H1 (cell line): ENCODE measurements around the gene PPP1R12A.

ENCODE experiments used
- BRCA1 ChIP-seq: IDR thresholded peaks from 2 replicates; pipeline ENCODE4 v1.6.1; 2012; ENCODE audit warnings: low read depth, low read length, improper control_type of control experiment
- EZH2 ChIP-seq: fragments of 200-600 bp; sonication (generic); IDR thresholded peaks from 2 replicates; pipeline ENCODE4 v1.7.1; 2012; ENCODE audit warnings: low read depth, mild to moderate bottlenecking, moderate library complexity, low read length, inconsistent platforms; ENCODE audit not compliant: severe bottlenecking
- JUN ChIP-seq: IDR thresholded peaks from 2 replicates; pipeline ENCODE4 v1.6.1; 2011; ENCODE audit warnings: low read depth, mild to moderate bottlenecking, improper control_type of control experiment, low read length
- POLR2A ChIP-seq, 2 experiments: IDR thresholded peaks; 1 replicate in 1 of 2; 2 replicates in 1 of 2; pipeline ENCODE4 v1.6.1; 2011; ENCODE audit warnings: low read depth in 2 of 2, low read length in 2 of 2, mild to moderate bottlenecking in 2 of 2; ENCODE audit errors: control extremely low read depth in 1 of 2
- RFX5 ChIP-seq: IDR thresholded peaks from 2 replicates; pipeline ENCODE4 v1.6.1; 2011; ENCODE audit warnings: low read depth, low read length, improper control_type of control experiment, borderline replicate concordance
- SAP30 ChIP-seq: fragments of 300-600 bp; sonication (generic); IDR thresholded peaks from 2 replicates; pipeline ENCODE4 v1.7.1; 2012; ENCODE audit warnings: low read length, moderate library complexity, mild to moderate bottlenecking, inconsistent platforms; ENCODE audit not compliant: insufficient read depth, insufficient replicate concordance
- TAF1 ChIP-seq: IDR thresholded peaks from 2 replicates; pipeline ENCODE4 v1.6.1; 2011; ENCODE audit warnings: mild to moderate bottlenecking, low read depth, low read length
- YY1 ChIP-seq: IDR thresholded peaks from 2 replicates; pipeline ENCODE4 v1.6.1; 2011; ENCODE audit warnings: low read depth, mild to moderate bottlenecking, low read length
- TF ChIP-seq, protein P1 (sequence below), 3 experiments: IDR thresholded peaks; 1 replicate in 2 of 3; 2 replicates in 1 of 3; pipeline versions ENCODE4 v1.5.1 to v1.6.1; 2011; ENCODE audit warnings: low read length in 3 of 3, mild to moderate bottlenecking in 3 of 3, inconsistent platforms in 2 of 3, low read depth in 1 of 3, moderate library complexity in 1 of 3; ENCODE audit not compliant: insufficient read depth in 1 of 3; ENCODE audit errors: control extremely low read depth in 1 of 3

DNA sequence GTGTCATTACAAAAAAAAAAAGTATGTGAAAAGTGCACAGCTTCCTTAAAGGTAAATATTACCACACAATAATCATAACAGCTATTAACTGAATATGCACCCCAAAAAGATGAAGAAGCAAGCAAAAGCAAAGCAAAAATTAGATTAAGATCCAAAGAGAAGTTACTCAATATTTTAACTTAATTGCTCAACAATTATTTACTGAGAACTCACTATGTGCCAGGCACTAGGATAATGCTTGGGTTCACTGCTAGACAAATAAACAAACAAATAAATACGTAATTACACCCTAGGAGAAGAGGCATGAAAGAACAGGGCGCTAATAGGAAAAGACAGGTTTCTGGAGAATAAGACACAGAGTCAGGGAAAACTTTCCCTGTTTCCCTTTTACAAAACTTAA lies 33.4 kb downstream of the PPP1R12A start:
- TF ChIP-seq, protein P1, sequence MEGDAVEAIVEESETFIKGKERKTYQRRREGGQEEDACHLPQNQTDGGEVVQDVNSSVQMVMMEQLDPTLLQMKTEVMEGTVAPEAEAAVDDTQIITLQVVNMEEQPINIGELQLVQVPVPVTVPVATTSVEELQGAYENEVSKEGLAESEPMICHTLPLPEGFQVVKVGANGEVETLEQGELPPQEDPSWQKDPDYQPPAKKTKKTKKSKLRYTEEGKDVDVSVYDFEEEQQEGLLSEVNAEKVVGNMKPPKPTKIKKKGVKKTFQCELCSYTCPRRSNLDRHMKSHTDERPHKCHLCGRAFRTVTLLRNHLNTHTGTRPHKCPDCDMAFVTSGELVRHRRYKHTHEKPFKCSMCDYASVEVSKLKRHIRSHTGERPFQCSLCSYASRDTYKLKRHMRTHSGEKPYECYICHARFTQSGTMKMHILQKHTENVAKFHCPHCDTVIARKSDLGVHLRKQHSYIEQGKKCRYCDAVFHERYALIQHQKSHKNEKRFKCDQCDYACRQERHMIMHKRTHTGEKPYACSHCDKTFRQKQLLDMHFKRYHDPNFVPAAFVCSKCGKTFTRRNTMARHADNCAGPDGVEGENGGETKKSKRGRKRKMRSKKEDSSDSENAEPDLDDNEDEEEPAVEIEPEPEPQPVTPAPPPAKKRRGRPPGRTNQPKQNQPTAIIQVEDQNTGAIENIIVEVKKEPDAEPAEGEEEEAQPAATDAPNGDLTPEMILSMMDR (IDR thresholded peaks at IDR 0.05; ENCODE audit: control extremely low read depth in 1 of 3, insufficient read depth in 1 of 3, low read depth in 1 of 3, low read length in 3 of 3): no peak
- TF ChIP-seq RFX5 (no peak), SAP30 (no peak), BRCA1 (no peak), POLR2A (IDR thresholded peaks at IDR 0.05; ENCODE audit: control extremely low read depth in 1 of 2, low read depth in 2 of 2, low read length in 2 of 2) (no peak), EZH2 (no peak), TAF1 (no peak), YY1 (no peak), JUN (no peak)
